Measurements from ENCODE around the gene NUDT4. TPM values are rescaled to one million over a fixed set of nuclear protein-coding genes. Genes with fewer than 3 reads are reported as not detected.
"Not testable (repeated sequence)": the region's sequence is repeated elsewhere in the genome, so short reads cannot be mapped to it uniquely, and the experiment has no call there.

Gene NUDT4
- total RNA-seq, 1 experiment from 2014 or later, result 56.5 TPM

DNA sequence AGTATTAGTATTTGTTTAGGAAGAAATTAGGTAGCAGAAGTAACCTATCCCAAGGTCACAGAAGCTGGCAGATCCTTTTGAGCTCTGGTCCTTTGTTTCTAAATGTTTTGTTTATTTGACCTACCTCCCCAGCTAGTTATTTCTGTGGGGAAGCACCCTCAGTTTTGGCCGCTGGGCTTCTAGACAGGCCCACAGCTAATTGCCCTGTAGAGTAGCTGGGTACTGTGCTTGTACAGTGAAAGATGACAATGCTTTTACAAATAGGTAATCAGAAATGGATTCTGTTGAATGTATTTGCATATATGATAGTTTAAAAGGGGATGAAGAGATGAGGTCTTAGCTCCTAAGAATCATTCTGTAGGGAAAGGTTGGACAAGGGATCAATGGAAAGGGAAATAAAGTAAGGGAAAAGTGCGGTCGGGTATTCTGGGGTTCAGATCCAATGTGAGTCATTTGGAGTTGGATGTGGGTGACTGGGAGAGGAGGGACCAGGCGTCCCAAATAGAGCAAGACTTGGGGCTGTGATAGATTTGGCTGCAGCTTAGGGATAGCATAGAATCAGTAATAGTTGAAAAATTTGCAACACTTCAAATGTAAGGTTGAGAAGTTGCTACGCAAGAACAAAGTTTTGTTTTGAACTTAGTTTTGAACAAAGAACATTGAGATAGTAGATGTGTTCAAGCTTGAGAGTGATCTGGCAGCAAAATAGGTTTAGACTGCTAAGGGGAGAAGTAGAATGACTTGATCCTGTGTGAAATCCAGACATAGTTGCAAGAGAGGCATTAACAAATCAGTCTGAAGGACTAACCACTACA lies 3.6 kb downstream of the NUDT4 start (continued):
- TF ChIP-seq ZNF671 (CRISPR knock-in tag; IDR thresholded peaks at IDR 0.05), result no peak
- no peak for TF ChIP-seq GRHL2 (CRISPR knock-in tag; IDR thresholded peaks at IDR 0.05; ENCODE audit: insufficient replicate concordance, severe bottlenecking)
- no peak for TF ChIP-seq CREM (CRISPR knock-in tag; IDR thresholded peaks at IDR 0.05)
- TF ChIP-seq, protein P1, sequence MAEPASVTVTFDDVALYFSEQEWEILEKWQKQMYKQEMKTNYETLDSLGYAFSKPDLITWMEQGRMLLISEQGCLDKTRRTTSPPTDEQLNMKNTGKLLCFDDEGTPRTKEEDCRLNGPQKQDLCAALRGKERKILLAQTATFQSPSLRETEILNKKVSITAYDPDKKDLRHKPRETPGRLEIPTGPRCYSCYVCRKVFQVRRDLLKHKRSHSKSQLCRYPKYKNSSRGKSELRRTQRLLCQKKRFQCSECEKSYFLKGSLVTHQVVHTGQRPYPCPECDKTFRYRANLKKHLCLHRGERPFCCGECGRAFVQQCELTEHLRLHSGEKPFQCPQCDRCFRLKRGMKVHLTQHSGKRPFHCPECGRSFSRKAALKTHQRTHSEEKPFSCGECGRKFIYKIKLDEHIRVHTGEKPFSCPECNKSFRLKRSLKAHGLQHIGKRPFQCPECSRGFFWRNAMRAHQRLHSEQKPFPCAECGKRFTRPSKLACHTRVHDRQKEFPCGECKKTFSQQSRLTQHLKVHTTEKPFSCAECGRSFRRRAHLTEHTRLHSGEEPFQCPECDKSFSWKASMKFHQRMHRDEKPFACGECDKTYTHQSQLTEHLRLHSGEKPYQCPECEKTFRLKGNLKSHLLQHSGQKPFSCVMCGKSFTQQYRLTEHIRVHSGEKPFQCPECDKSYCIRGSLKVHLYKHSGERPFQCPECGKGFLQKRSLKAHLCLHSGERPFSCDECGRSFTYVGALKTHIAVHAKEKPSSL (CRISPR knock-in tag; conservative IDR thresholded peaks at IDR 0.05), result no peak
- no peak for TF ChIP-seq ZNF263 (CRISPR knock-in tag; IDR thresholded peaks at IDR 0.05; ENCODE audit: low read depth)
- TF ChIP-seq CREB1 (CRISPR knock-in tag; IDR thresholded peaks at IDR 0.05), result no peak
- no peak for TF ChIP-seq E2F1 (CRISPR knock-in tag; IDR thresholded peaks at IDR 0.05)
- TF ChIP-seq OVOL2 (CRISPR knock-in tag; IDR thresholded peaks at IDR 0.05; ENCODE audit: borderline replicate concordance), result no peak
- TF ChIP-seq NFYB (CRISPR knock-in tag; conservative IDR thresholded peaks at IDR 0.05; ENCODE audit: low read depth), result no peak
- no peak for TF ChIP-seq USF1 (CRISPR knock-in tag; IDR thresholded peaks at IDR 0.05)
- no peak for TF ChIP-seq HMGXB4 (CRISPR knock-in tag; IDR thresholded peaks at IDR 0.05)
- TF ChIP-seq IRF2 (CRISPR knock-in tag; IDR thresholded peaks at IDR 0.05; ENCODE audit: borderline replicate concordance, low read depth), result no peak
- no peak for TF ChIP-seq FOXK1 (CRISPR knock-in tag; IDR thresholded peaks at IDR 0.05)
- TF ChIP-seq, protein P2, sequence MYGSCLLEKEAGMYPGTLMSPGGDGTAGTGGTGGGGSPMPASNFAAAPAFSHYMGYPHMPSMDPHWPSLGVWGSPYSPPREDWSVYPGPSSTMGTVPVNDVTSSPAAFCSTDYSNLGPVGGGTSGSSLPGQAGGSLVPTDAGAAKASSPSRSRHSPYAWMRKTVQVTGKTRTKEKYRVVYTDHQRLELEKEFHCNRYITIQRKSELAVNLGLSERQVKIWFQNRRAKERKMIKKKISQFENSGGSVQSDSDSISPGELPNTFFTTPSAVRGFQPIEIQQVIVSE (CRISPR knock-in tag; IDR thresholded peaks at IDR 0.05; ENCODE audit: borderline replicate concordance), result no peak
- TF ChIP-seq, protein P3, sequence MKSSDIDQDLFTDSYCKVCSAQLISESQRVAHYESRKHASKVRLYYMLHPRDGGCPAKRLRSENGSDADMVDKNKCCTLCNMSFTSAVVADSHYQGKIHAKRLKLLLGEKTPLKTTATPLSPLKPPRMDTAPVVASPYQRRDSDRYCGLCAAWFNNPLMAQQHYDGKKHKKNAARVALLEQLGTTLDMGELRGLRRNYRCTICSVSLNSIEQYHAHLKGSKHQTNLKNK (CRISPR knock-in tag; IDR thresholded peaks at IDR 0.05), result no peak

DNA sequence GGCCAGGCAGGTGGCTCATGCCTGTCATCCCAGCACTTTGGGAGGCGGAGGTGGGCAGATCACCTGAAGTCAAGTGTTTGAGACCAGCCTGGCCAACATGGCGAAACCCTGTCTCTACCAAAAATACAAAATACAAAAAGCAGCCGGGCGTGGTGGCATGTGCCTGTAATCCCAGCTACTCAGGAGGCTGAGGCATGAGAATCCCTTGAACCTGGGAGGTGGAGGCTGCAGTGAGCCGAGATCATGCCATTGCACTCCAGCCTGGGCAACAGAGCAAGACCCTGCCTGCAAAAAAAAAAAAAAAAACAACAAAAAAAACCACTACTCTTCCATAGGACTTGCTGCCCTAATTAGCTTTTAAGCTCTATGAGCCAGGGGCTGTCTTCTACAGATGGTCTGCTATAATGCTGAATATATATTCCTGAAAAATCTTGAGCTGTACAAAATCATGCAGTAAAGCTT lies 4.3 kb downstream of the NUDT4 start:
- DNase-seq (ENCODE audit: low spot score); H3K4me3 Mint-ChIP-seq; H3K9me3 Mint-ChIP-seq; H3K27ac Mint-ChIP-seq; ATAC-seq; H3K27me3 Mint-ChIP-seq (ENCODE audit: low read depth); H3K36me3 Mint-ChIP-seq: not testable (repeated sequence)
- ChIA-PET POLR2A (interaction anchor here (0.7 kb wide), 1 partner anchor 8 kb away, joined by 5 read pairs; no protein-coding TSS in a partner anchor), CTCF (interaction anchor here (0.9 to 1.6 kb wide), 2 partner anchors 16 to 98 kb away, joined by 3 to 4 read pairs; no protein-coding TSS in a partner anchor)
- peaks cover 35% of the 10 kb centered on the region for H3K4me1 Mint-ChIP-seq
- peak; percentile 82; the same call in 1 of the 2 replicates for TF ChIP-seq ZNF121 (CRISPR knock-in tag; IDR thresholded peaks at IDR 0.05)
